Measurements from ENCODE around the gene SHROOM2.
A peak's percentile ranks its signal among the peaks of the same experiment; 100 is the strongest.

Gene SHROOM2

DNA sequence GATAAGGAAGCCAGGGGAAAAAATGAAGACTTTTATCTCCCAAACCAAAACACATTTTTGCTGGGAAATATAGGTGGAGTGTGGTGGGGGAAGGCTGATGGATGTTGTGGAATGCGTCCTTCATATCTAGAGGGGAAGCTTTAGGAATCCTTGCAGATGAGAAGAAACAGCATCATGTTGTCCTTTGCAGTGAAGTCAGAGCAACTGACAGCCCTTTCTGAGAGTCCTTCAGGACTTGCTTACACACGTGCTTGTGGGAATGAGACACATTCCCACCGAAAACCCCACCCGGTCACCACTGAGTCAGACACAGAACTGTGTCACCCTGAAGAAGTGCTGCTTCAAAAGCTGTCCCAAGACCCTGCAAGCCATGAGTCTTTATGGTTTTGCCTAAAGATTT is 81.5 kb downstream of the SHROOM2 start:
- no peak for DNase-seq

- no peak for DNase-seq
Measured at GRCh38 chrX:9871701-9872268, 85.6 kb downstream of the SHROOM2 start.

DNA sequence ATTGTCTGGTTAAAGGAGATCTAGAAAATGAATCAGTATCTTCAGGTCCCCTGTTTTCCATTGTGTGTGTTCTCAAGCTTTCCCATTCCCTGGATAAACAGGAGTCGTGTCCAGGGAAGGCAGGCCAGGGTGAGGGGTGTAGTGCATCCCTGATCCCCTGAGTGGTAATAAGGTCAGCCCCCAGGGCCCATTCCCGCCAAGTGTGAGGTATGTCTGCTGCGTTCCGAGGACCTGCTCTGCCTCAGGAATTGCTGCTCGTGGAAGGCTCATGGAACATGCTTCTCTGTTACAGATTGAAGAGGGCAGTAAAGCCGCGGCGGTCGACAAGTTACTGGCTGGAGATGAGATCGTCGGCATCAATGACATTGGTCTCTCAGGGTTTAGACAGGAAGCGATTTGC is 87.1 kb downstream of the SHROOM2 start:
- DNase-seq = no peak

GRCh38 chrX:9873952-9874351 is 87.7 kb downstream of the SHROOM2 start:
- DNase-seq = peak; percentile 52

GRCh38 chrX:9874483-9874882 is 88.3 kb downstream of the SHROOM2 start:
- no peak for DNase-seq

GRCh38 chrX:9875801-9876200 is 89.6 kb downstream of the SHROOM2 start:
- DNase-seq = no peak

DNA sequence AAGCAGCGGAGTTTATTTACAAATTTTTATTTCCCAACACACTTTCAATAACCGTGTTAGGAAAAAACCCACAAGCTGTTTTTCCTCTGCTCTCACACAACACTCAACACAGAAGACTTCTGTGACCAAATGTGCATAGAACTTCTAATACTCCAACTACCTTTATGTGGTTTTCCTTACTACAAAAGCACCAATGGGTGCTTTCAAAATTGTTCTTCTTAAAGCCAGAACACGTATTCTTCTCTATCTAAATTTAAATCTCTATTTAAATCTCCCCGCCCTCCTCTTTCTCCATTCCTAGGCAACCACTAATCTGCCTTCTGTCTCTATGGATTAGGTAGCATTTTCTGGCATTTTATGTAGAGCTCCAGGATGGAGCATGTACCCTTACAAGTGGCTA is 90.0 kb downstream of the SHROOM2 start:
- no peak for DNase-seq

DNA sequence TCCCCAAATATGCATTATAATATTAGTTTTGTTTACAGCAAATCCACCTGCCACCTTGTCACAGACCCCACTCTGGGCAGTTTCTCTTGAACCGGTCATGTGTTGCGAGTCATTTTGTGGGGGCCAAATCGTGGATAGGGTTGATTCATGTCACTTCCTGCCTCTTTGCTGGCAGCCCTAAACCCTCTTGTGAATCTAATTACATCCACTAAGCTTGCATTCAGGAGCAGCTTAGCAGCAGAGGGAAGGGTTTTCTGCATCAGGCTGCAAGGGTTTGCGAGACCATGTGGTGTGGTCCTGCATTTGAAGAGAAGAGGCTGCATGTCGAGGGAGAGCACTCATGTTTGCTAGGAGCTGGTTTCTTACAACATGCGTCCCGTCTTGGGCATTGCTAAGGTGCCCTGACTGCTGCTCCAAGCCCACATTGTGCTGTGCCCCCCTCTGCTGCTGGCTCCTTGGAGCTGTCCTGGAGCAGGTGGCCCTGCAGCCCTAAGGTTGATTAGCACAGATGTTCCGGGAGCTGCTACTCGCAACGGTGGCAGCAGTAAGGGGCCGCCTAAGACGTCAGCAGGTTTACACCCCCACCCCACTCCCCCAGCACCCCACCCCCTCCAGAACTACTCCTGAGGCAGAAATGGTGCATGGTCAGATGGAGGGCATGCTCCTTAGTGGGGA is 92.1 kb downstream of the SHROOM2 start:
- DNase-seq = no peak

GRCh38 chrX:9880237-9880636 is 94.0 kb downstream of the SHROOM2 start:
- DNase-seq = no peak

DNA sequence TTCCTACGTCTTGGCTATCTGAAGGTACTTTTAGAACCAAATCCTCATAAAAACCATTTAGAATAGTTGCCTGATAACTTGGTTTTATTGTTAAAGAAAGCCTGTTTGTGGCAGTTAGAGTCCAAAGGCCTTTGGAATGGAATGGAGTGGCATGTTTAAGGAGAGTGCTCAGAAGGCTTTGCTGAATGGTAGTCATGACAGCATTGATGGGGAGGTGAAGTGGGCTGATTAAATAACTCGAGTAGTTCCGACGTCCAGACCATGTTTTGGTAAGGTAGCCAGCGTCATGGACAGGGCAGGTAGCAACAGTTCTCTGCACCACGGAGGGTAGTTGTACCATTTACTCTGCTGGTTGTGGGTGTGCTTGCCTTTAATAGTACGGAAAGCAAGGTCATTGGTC is 94.6 kb downstream of the SHROOM2 start:
- no peak for DNase-seq

GRCh38 chrX:9882669-9883446 is 96.6 kb downstream of the SHROOM2 start:
- DNase-seq = no peak

- DNase-seq = no peak
Measured at GRCh38 chrX:9884031-9884779, 98.0 kb downstream of the SHROOM2 start.

DNA sequence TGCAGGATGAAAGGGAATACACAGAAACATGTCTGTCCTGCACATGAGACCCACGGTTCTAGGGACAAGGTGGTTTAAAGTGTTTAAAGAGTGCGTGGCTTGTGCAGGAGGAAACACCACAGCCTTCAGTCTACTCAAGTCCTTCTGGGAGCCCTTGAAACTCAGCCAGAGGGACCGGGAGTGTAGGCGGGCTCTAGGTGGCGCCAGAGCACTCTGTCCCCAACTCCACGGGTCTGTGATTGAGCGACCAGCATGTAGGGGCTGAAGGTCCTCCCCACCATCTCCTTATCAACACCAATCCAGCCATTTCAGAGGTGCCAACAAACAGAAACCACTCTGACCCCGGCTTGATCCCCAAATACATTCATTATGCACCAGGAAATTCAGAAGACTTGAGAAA is 98.9 kb downstream of the SHROOM2 start:
- peak; percentile 69 for DNase-seq

GRCh38 chrX:9887659-9888297 is 101.5 kb downstream of the SHROOM2 start:
- no peak for DNase-seq

GRCh38 chrX:9888953-9889470 is 102.8 kb downstream of the SHROOM2 start:
- DNase-seq = no peak

DNA sequence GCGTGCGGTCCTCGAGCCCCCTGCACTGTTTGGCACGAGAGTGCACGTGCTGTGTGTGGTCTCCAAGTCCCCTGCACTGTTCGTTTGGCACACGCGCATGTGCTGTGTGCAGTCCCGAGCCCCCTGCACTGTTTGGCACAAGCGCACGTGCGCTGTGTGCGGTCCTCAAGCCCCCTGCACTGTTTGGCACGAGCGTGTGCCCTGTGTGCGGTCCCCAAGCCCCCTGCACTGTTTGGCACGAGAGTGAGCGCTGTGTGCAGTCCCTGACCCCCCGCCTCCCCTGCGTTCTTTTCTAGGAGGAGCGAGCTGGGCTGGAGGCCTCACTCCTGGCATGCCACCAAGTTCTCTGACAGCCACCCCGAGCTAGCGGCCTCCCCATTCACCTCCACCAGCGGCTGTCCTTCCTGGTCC is 104.5 kb downstream of the SHROOM2 start:
- DNase-seq = no peak

DNA sequence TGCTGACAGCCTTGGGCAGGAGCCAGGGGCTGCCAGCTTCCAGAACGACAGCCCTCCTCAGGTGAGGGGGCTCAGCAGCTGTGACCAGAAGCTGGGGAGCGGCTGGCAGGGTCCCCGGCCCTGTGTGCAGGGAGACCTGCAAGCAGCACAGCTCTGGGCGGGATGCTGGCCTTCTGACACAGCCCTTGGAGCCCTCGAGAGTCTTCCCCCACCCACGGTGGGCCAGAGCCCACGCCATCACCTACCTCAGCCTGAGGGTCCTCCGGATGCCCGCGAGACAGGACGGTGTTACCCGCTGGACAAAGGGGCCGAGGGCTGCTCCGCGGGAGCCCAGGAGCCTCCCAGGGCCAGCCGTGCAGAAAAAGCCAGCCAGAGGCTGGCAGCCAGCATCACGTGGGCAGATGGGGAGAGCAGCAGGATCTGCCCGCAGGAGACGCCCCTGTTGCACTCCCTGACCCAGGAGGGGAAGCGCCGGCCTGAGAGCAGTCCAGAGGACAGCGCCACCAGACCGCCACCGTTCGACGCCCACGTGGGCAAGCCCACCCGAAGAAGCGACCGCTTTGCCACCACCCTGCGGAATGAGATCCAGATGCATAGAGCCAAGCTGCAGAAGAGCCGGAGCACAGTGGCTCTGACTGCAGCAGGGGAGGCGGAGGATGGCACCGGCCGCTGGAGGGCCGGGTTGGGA is 109.1 kb downstream of the SHROOM2 start:
- no peak for DNase-seq

- no peak for DNase-seq
Measured at GRCh38 chrX:9897761-9898161, 111.5 kb downstream of the SHROOM2 start.

DNA sequence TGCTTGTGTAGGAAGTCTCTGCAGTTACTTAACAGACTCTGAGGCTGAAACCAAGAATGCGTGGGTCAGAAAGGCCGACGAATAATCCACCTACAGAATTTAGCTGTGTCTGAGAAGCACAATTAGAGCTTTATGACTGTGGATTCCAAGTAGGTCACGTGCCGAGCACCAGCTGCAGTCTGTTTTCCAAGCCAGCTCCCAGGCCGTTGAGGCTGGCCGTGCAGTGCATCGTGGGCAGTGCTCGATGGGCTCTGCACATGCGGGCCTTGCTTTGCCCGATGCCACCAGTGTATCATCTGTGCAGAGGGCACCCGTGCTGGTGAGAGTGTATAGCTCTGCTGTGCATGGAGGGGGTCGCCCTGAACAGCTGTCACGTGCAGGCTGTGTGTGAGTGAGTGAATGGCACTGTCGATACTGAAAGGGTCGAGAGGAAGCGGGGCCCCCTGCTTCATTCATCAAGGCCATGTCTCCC is 113.4 kb downstream of the SHROOM2 start:
- DNase-seq = no peak

DNA sequence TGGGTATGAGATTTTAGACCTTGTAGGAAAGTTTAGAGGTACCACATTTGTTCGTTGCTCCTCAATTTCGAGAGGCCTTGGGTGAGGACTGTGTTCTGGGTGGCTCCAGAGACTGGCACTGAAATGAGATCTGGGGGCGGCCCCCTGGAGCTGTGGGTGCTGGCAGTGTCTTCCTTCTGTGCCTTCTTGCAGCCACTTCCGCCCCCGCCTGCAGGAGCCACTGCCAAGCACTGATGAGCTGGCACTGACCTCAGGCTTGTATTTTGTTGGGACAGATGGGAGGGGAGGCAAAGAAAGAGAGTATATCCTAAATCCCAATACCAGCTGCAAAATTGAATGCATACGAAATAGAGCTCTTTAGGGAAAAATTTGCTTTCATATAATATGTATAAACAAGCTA is 116.4 kb downstream of the SHROOM2 start:
- DNase-seq = no peak

DNA sequence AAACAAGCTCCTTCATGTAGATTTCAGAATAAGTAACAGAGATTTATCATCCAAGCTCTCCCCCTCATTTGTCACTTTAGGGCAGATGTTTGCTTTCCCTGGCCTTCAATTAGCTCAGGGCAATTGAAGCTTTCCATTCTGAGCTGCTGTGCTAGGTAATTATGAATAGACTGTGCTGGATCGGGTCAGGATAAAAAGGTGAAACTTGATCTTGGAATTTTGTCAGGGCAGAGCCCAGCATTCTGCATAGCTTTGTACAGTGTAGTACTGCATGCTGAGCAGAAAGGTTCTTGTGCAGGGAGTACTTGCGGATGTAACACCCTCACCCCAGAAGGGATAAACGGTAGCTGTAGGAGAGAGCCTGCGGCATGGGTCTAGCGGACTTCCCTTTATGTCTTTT is 116.9 kb downstream of the SHROOM2 start:
- DNase-seq = no peak

- DNase-seq = no peak
Measured at GRCh38 chrX:9905288-9905687, 119.1 kb downstream of the SHROOM2 start.
